ENCODE measurements around the gene GABRB1.
A peak's percentile ranks its signal among the peaks of the same experiment; 100 is the strongest.

Gene GABRB1

DNA sequence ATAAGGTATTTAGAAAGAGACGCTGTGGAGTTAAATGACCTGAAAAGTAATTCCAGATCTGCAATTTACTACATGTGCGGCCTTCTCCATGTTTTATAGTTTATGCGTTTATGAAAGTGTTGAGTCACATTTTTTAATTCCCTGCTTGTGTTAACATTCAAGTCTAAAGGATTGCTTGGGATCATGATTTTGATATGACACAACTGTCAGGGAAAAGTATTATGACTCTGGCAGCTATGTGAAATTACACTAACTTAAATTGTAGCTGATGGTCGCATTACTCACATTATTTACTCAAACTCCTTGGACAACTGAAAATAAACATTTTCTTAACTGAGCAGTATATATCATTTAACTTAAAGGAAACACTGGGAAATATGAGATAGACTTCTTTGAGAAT is 14.3 kb upstream of the GABRB1 start:
- H3K4me3 ChIP-seq (replicated peaks in 1 of 2; ENCODE audit: low read depth in 2 of 2, low read length in 2 of 2) = no peak overlapping the region
- TF ChIP-seq, protein P1, sequence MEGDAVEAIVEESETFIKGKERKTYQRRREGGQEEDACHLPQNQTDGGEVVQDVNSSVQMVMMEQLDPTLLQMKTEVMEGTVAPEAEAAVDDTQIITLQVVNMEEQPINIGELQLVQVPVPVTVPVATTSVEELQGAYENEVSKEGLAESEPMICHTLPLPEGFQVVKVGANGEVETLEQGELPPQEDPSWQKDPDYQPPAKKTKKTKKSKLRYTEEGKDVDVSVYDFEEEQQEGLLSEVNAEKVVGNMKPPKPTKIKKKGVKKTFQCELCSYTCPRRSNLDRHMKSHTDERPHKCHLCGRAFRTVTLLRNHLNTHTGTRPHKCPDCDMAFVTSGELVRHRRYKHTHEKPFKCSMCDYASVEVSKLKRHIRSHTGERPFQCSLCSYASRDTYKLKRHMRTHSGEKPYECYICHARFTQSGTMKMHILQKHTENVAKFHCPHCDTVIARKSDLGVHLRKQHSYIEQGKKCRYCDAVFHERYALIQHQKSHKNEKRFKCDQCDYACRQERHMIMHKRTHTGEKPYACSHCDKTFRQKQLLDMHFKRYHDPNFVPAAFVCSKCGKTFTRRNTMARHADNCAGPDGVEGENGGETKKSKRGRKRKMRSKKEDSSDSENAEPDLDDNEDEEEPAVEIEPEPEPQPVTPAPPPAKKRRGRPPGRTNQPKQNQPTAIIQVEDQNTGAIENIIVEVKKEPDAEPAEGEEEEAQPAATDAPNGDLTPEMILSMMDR (IDR thresholded peaks at IDR 0.05; ENCODE audit: low read depth, low read length) = no peak
- DNase-seq (ENCODE audit: low read depth in 2 of 2) = peak in 1 of 2 donors; percentile 17

GRCh38 chr4:47017494-47017893 is 13.9 kb upstream of the GABRB1 start:
- H3K4me3 ChIP-seq (replicated peaks in 1 of 2; ENCODE audit: low read depth in 2 of 2, low read length in 2 of 2) = no peak overlapping the region
- DNase-seq (ENCODE audit: low read depth in 2 of 2) = peak in 1 of 2 donors; percentile 11
- TF ChIP-seq, protein P1 (IDR thresholded peaks at IDR 0.05; ENCODE audit: low read depth, low read length) = no peak

- DNase-seq (ENCODE audit: low read depth in 2 of 2) = peak in 1 of 2 donors; percentile 2
- H3K4me3 ChIP-seq (replicated peaks in 1 of 2; ENCODE audit: low read depth in 2 of 2, low read length in 2 of 2) = peak overlapping the region; percentile 42 to 54
- TF ChIP-seq, protein P1 (IDR thresholded peaks at IDR 0.05; ENCODE audit: low read depth, low read length) = no peak
Measured at GRCh38 chr4:47031751-47032404, 511 bp downstream of the GABRB1 start.

DNA sequence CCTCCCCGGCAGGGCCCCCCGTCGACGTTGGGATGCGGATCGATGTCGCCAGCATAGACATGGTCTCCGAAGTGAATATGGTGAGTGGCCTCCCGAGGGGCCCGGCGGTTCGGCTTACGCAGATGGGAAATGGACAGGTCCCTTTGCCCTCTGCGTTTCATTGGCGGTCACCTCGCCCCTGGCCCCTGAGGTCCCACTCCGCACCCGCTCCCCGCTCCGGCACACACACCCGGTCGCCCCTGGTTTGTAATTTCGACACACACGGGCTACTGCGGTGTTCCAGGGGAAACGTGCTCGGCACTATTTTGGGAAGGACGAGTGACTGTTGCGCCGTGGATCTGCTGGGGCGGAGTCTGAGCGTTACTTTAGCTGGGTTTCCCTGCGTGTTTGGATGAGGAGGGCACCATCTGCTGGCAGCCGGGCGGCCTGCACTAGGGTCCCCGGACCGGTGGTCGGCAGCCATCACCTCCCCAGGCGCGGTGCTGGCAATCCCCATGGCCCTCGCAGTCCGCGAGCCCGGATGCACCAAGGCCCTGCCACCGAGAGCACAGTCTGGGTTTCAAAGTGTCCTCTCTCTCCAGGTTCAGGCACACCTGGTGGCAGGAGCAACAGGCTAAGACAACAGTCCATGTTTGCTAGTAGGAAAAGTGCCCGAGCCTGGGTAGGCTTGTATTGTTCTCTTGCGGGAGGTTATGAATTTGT is 1.2 kb downstream of the GABRB1 start:
- TF ChIP-seq, protein P1 (IDR thresholded peaks at IDR 0.05; ENCODE audit: low read depth, low read length) = peak; percentile 80
- DNase-seq (ENCODE audit: low read depth in 2 of 2) = peak; percentile 51 to 54
- H3K4me3 ChIP-seq (replicated peaks in 1 of 2; ENCODE audit: low read depth in 2 of 2, low read length in 2 of 2) = peak overlapping the region; percentile 42 to 54

DNA sequence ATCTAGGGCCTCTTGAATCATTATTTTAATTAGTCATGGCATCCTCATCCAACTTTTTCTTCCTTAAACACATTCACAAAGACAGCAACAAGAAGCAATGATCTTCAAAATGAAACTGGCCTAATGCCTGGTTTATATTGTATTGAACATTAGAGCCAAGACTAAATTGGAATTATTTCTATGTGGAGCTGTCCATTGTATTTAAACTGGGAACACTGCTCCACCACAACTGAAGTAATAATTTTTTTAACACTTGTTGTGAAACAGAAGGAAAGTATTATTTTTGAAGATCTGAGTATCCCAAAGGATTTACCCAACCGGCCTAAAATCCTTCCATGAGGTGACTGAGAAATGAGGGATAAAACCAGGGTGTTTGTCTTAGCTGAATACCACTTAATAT is 6.9 kb downstream of the GABRB1 start:
- TF ChIP-seq, protein P1 (IDR thresholded peaks at IDR 0.05; ENCODE audit: low read depth, low read length) = no peak
- H3K4me3 ChIP-seq (replicated peaks in 1 of 2; ENCODE audit: low read depth in 2 of 2, low read length in 2 of 2) = no peak overlapping the region
- no peak for DNase-seq (ENCODE audit: low read depth in 2 of 2)

DNA sequence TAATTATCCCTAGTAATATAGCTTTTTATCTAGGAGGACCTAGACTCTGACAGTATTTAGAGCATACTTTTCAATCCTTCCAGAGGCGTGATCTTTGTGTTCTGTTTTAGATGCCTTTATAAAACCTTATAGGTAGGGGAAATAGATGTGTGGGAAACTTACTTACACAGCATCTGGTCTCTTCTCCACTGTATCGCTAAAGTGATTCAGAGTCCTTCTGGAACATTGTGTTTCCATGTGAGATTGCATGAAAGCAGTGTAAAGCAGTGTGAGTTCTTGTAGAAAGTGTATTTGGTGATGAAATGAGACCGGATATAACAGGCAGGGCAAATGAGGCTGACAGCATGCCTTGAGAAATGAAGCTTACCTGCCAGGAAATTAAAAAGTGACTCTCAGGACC is 9.5 kb downstream of the GABRB1 start:
- TF ChIP-seq, protein P1 (IDR thresholded peaks at IDR 0.05; ENCODE audit: low read depth, low read length) = no peak
- DNase-seq (ENCODE audit: low read depth in 2 of 2) = no peak
- no peak overlapping the region for H3K4me3 ChIP-seq (replicated peaks in 1 of 2; ENCODE audit: low read depth in 2 of 2, low read length in 2 of 2)
